HG03558 (cell line): ENCODE results near the gene CCNY.

Source experiments
- ATAC-seq: cut with Tn5 transposase; IDR thresholded peaks from one replicate; pipeline ENCODE4 v1.9.1; 2021; ENCODE audit warnings: moderate number of reproducible peaks; ENCODE audit not compliant: unreplicated experiment; ENCODE audit errors: extremely low read depth

The CCNY gene

GRCh38 chr10:35465673-35466072, 129.4 kb downstream of the CCNY start:
- ATAC-seq: no peak

GRCh38 chr10:35466170-35466569, 129.9 kb downstream of the CCNY start:
- no peak for ATAC-seq

- ATAC-seq: no peak
Measured at GRCh38 chr10:35466661-35467060, 130.4 kb downstream of the CCNY start.

- ATAC-seq: no peak
Measured at GRCh38 chr10:35467186-35467585, 130.9 kb downstream of the CCNY start.

- no peak for ATAC-seq
Measured at GRCh38 chr10:35470248-35470924, 134.1 kb downstream of the CCNY start.

GRCh38 chr10:35470925-35471315, 134.6 kb downstream of the CCNY start:
- ATAC-seq: no peak

GRCh38 chr10:35471435-35471834, 135.1 kb downstream of the CCNY start:
- no peak for ATAC-seq

- ATAC-seq: no peak
Measured at GRCh38 chr10:35480142-35480541, 143.8 kb downstream of the CCNY start.

GRCh38 chr10:35481413-35481812, 145.1 kb downstream of the CCNY start:
- no peak for ATAC-seq

- ATAC-seq: no peak
Measured at GRCh38 chr10:35486297-35486990, 150.1 kb downstream of the CCNY start.

GRCh38 chr10:35487336-35488034, 151.2 kb downstream of the CCNY start:
- ATAC-seq: no peak

GRCh38 chr10:35488228-35488627, 151.9 kb downstream of the CCNY start:
- no peak for ATAC-seq

- ATAC-seq: no peak
Measured at GRCh38 chr10:35492386-35493195, 156.3 kb downstream of the CCNY start.

- no peak for ATAC-seq
Measured at GRCh38 chr10:35493196-35494118, 157.1 kb downstream of the CCNY start.

GRCh38 chr10:35495521-35496119, 159.3 kb downstream of the CCNY start:
- ATAC-seq: no peak

GRCh38 chr10:35497909-35498308, 161.6 kb downstream of the CCNY start:
- no peak for ATAC-seq

- ATAC-seq: no peak
Measured at GRCh38 chr10:35498693-35499092, 162.4 kb downstream of the CCNY start.

GRCh38 chr10:35501923-35502322, 165.6 kb downstream of the CCNY start:
- no peak for ATAC-seq

GRCh38 chr10:35502692-35503091, 166.4 kb downstream of the CCNY start:
- ATAC-seq: no peak
